GM18858 (cell line): Measurements from ENCODE around the gene PLA2G4E.

Experiments
- ATAC-seq: cut with Tn5 transposase; IDR thresholded peaks from one replicate; pipeline ENCODE4 v1.9.1; 2021; ENCODE audit not compliant: unreplicated experiment

PLA2G4E gene

GRCh38 chr15:42053010-42053409 lies 32.2 kb upstream of the PLA2G4E start:
- ATAC-seq: no peak

- ATAC-seq: no peak
These were observed 29.8 kb upstream of the PLA2G4E start for GRCh38 chr15:42050484-42051255.

- ATAC-seq: no peak
These were observed 28.0 kb upstream of the PLA2G4E start for GRCh38 chr15:42048821-42049200.

GRCh38 chr15:42048080-42048820 lies 27.4 kb upstream of the PLA2G4E start:
- ATAC-seq: no peak

- ATAC-seq: no peak
These were observed 25.8 kb upstream of the PLA2G4E start for GRCh38 chr15:42046597-42046996.

- no peak for ATAC-seq
These were observed 24.4 kb upstream of the PLA2G4E start for GRCh38 chr15:42045211-42045615.

- ATAC-seq: no peak
These were observed 22.0 kb upstream of the PLA2G4E start for GRCh38 chr15:42042602-42043400.

- ATAC-seq: no peak
These were observed 17.6 kb upstream of the PLA2G4E start for GRCh38 chr15:42038401-42038800.

- ATAC-seq: no peak
These were observed 16.8 kb upstream of the PLA2G4E start for GRCh38 chr15:42037656-42038055.

GRCh38 chr15:42036966-42037365 lies 16.1 kb upstream of the PLA2G4E start:
- no peak for ATAC-seq

GRCh38 chr15:42036112-42036905 lies 15.5 kb upstream of the PLA2G4E start:
- ATAC-seq: no peak

- ATAC-seq: peak; percentile 57
These were observed 14.6 kb upstream of the PLA2G4E start for GRCh38 chr15:42035435-42035761.

GRCh38 chr15:42034628-42035434 lies 14.0 kb upstream of the PLA2G4E start:
- no peak for ATAC-seq

- no peak for ATAC-seq
These were observed 12.5 kb upstream of the PLA2G4E start for GRCh38 chr15:42033214-42033873.

GRCh38 chr15:42032376-42033213 lies 11.8 kb upstream of the PLA2G4E start:
- ATAC-seq: no peak

GRCh38 chr15:42031198-42031915 lies 10.5 kb upstream of the PLA2G4E start:
- no peak for ATAC-seq

GRCh38 chr15:42027521-42027920 lies 6.7 kb upstream of the PLA2G4E start:
- no peak for ATAC-seq

- ATAC-seq: no peak
These were observed 3.5 kb upstream of the PLA2G4E start for GRCh38 chr15:42024303-42024702.
